HL-60/S4 treated with phorbol 12-myristate 13-acetate at 8.2 ng/mL for 4 days and 3 days (cell line): ENCODE data around the gene IGF2.

Experiments
- in situ Hi-C: fragments of 300-500 bp; cut with MboI; formaldehyde crosslinking; loops from 2 replicates; pipeline ENCODE4 v1.15.0; 2022; ENCODE audit warnings: low sequenced_read_pairs

IGF2 gene

DNA sequence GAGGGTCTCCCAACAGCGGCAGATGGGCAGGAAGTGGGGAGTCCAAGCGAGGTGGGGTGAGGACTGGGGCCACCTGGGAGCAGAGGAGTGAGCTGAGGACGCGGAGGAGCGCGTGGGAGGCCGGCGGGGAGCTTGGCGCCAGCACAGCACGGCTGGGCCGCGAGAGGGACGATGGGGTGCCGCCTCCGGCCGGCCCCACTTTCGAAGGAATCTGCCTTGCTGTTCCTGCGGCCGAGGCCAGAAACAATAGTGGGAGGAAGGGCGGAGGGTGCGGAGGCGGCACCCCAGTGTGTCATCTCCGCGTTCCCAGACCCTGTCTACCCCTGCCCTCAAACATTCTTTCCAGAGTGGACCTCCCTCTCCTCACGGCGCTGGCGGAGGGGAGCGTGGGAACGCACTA lies 16.3 kb upstream of the IGF2 start:
- in situ Hi-C loops: no loop called here

DNA sequence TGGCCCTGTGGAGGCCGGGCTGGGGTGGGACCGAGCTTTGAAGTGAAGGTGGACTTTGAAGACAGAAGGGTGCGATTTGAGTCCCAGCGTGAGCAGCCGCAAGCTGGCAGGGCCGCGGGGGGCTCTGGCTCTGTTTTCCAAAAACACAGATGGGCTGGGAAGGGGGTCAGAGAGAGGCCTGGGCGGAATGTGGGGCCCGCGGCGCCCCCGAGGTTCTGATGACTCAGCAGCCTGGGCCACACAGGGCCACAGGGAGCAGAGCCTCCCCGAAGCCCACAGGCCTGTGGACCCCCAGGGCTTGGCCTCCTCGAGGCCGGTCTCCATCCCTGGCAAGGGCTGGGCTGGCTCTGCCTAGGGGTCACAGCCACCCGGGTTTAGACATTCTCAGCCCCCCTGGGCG lies 15.7 kb upstream of the IGF2 start:
- in situ Hi-C loops: no loop called here

DNA sequence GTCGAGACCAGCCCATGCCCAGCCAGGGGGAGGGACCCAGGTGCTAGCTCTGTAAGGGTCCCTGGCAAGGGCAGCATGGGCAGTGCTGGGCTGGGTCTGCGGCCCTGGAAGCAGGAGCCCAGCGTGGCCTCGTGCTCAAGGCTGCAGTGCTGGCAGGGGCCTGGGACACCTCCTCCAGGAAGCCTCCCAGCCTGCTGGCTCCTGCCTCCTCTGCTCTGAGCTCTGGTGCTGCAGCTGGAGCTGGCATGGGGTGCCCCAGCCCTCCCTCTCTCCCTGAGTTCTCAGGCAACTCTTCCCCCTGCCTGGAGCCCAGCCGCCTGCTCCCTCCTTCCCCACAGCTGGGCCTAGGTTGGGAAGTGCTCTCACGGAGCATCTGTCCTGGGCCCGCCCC lies 15.0 kb upstream of the IGF2 start:
- in situ Hi-C loops: no loop called here

DNA sequence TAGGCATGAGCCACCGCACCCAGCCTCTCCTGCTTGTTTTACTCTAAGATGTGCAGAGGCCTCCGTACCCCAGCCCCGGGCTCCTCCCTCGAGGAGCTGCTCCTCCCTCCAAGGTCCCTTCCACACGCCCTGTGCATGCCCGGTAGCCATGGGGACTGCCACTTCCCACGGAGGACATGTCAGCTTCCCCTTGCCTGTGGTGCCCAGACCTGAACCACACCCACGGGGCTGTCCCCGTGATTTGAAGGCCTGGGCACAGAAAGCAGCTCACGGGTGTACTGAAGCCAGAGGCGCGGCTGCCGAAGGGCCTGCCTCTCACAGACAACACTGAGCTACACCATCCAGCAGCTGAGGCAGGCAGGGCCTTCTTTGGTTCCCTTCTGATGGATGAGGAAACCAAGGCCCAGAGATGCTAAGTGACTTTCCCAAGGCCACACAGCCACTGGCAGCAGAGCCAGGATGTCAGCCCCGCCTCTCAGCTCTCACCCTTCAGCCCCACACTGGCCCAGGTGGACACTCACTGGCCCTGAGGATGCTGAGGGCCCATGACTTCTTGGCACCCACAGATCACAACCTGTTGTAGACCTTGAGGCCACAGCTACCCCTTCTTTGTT lies 14.5 kb upstream of the IGF2 start:
- in situ Hi-C loops: no loop called here

DNA sequence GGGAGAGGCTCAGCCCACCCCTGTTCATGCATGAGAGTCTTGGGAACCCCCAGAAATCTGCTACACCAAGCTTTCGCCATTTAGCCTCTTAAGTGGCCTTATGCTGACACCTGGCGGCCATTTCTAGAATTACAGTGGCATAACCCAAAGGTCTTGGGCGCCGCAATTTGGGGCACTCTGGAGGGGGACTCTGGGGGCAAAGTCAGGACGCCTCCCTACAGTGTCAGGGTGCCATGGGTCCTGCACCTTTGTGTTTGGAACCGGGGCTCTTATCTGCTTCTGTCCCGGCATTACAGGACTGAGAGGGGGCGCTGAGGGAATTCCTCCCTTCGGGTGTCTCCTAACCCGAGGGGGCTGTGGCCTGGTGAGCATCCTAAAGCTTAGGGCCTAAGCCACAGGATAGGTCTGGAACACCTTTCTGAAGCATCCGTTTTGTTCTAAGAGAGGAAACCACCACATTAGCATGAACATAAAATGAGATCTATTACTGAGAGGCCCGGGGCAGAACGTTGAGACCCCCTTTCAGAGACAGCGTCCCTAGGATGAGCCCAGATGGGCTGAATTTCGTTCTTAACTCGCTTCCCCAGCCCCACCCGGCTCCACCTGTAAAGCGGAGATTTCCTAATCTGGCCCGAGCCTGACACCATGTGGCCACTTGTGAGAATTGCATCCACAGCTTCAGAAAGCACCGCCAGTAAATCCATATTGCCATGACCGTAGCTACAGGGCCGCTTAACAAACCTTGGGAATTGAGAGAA lies 12.5 kb upstream of the IGF2 start:
- in situ Hi-C loops: no loop called here

DNA sequence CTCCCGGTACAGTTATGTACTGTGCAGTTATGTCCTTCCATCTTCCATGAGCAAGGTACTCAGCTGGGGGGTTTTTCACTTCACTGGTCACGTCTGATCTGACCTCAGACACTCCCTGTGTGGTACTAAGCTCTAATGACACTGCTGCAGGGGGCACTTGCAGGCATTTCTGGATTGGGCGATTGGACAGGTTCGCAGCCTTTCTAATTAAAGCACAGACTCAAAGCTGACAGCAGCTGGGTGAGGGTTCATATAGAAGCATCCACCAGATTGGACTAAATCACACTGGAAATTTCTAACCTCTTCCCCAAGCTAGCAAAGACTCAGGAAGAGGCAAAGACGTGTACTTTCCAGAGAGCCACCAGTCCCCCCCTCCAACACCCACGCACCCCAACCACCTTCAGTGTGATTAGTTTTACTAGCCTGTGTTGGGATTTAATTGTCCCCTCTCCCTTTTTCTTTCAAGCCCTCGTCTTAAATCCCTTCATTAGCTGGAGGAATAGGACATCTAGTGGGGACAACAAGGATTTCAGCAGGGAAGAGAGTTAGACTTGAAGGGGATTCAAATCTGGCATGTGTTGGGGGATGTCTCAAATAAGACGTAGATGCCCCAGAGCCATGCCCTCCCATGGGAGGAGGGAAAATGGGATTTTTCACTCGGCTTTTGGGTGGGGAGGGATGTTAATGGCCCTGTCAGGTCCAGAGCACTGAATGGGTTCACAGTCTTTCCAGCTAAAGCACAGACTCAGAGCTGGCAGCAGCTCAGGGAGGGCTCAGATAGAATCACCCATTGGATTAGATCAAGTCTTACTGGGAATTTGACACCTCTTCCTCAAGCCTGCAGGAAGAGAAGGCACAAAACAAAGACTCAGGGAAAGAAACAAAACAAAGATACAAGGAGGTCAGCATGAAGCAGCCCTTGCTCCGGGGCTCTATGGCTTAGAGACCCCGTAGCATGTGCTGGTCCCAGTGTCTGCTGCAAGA lies 11.0 kb upstream of the IGF2 start:
- in situ Hi-C loops: no loop called here

DNA sequence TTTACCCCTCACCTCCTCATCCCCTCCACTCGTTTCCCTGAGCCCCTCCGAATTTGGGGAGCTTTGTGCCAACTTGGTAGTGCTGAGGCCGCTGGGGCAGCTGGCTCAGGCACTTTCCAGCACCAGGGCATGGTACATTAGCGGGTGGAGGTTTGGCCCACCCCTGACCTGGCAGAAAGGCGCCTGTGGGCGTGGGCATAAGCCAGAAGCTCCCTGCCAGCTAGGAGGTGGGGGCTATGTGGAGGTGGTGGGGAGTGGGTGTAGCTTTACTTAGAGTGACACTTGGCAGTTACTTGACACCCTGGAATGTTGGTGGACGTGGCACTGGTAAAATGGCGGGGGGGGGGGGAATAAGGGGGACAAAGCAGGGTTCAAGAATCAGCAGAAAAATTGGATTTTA lies 10.3 kb upstream of the IGF2 start:
- in situ Hi-C loops: no loop called here

DNA sequence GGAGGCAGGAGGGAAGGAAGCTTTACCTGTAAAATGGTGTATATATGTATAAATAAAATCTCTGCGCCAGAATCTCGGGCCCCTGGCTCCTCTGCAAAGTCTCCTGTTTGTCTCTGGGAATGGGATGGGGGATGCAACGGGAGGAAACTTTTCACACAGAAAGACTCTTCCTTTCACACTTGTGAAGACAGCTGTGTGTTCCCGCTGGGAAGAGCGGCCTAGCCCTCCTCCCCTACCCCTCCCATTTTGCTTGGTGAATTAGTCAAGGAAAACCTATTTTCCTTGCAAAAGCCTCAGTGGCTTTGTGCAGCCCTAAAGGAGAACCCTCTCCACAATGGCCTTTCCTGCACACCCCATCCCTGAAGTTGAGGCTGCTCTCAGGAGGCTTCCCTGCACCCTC lies 9.4 kb upstream of the IGF2 start:
- in situ Hi-C loops: no loop called here

DNA sequence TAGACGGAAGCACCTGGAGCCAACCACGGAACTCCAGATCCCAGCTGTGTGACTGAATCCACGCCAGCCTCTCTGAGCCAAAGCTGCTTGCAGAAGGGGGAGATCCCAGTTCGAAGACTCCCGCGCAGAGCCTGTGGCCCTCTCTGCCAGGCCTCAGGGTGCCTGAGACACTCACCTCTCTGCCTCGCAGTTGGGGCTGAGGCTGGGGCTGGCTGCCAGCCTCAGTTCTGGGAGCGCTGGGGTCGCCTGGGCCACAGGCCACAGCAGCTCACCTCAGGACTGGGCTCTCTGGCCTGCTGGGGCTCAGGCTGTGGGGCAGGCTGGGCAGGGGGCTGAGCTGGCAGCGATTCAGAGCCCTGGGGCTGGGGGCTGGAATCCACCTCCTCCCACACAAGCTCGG lies 8.2 kb upstream of the IGF2 start:
- in situ Hi-C loops: no loop called here

DNA sequence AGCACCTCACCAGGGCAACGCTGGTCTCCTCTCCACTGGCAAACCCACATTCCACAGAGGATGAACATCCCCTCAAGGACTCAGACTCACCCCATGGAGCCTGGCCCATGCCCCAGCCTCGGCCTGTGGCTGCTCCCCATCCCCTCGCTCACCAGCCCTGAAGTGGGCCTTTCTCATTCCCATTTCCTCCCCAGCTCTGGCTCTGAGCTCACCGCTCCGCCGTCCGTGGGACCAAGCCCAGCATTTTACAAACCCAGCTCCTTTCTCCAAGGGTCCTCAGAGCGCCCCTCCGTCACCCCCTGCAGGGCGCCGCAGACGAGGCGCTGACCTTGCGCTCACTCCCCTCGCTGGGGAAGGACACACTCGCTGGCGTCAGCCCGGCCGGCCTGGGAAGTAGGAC lies 6.9 kb upstream of the IGF2 start:
- in situ Hi-C loops: no loop called here

DNA sequence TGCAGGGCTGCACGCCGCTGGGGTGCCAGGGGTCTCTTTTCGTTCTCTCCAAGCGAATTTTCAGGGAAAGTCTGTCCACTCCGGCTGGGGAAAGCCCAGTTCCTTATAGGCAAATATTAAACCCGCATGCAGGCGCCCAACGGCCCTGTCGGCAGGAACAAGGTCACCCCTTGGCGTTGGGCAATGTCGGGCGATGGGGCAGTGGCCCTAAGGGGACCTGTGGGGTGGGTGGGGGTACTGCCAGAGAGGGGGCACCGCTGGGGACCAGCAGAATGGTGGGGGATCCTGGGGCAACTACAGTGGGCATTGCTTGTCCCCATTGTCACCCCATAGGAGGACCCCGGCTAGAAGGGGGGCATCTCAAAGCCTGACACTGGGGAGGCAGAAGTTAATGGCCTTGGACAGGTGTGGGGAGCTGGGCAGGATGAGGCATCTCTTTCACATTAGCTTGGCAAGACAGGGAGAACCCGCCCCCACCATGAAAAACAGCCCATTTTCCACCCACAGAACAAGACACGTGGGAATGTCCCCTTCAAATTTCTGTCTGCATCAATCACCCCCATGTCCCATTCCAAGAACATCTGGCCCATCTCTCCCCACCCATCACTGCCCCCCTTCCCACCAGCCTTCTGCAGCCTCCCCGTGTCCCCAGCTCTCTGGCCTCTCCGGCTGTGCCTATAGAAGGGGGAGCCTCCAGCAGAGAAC lies 5.5 kb upstream of the IGF2 start:
- in situ Hi-C loops: no loop called here

DNA sequence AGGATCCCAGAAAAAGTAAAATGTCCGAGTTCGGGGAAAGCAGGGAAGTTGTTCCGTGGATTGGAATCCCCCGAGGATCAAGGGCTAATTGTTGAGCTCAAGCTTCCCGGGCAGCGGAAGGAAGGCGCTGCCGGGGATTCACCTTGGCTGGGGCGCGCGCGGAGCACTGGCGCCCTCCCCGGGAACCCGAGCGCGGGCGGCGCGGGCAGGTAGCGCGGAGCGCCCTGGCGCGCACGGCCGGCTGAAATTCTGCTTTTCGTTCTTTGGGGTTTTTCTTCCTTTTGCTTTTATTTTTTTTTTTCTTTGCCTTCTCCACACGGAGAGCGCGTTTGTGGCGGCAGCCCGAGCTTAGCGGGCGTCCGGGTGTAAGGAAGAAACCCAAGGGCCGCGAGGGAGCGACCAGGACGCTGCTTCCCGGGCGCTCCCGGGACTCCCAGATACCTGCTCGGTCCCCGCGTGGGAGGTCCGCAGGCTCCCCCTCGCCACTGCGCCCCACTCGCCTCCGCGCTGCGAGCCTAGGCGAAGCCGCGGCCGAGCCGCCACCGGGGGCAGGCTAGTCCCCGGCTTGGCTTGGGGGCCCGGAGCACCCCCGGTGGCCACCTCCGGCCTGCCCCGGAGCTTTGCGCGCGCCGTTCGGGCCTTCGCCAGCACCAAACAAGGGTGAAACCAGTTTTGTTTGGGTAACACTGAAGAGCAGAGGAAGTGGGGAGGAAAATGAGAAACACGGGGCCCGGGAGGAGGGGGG lies 4.8 kb upstream of the IGF2 start:
- in situ Hi-C loops: no loop called here

DNA sequence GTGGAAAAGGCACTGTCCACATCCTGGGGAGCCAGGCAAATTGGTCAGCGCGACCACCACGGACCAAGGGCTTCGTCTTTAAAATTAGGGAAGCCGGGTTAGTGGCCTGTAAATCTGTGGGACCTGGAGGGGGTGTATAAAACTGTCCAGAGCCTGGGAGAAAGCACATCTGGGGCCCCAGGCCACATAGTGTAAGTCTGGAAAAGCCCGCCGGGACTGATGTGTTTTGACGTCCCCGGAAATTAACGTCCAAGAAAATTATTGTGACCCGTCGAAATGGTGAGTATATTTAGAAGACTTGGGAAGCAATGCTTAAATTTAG lies 4.2 kb upstream of the IGF2 start:
- in situ Hi-C loops: no loop called here

DNA sequence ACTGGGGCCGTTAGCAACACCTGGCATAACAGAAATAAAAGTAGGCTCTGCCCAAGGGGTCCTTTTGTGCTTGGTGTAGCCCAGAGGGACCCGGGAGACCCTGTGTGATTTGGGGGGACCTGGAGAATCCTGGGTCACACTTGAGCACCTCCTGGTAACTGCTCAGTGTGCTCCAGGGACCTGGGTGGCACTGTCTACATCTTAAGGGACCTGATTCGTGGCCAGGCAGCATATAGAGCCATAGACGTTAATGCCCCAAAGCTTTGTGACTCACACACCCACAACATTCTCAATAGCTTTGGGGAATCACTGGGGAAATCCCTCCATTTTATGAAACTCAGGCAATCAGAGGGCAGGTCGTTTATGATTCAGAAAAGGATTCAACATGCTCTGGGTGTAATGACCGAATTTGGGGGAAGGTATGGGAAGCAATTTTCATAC lies 3.6 kb upstream of the IGF2 start:
- in situ Hi-C loops: no loop called here

DNA sequence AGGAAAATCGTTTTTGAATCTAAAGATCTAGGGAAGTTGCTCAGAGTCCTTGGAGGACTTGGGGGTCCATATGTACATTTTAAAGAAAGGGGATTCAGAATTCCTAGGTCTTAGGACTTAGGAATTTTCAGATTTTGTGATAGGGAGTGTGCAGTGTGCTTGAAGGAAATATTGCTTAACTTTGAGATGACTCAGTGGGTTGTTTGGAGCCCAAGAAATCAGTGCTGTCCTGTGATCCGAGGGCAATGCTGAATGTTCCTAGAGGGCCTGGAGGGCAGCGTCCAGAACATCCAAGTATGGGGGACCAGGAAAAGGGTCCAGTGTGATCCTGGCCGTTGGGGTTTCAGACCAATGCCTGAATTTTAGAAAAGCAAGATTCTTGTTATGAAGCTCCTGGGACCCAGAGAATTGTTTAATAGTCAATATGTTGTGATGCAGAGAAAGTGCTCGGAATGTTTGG lies 3.1 kb upstream of the IGF2 start:
- in situ Hi-C loops: no loop called here

DNA sequence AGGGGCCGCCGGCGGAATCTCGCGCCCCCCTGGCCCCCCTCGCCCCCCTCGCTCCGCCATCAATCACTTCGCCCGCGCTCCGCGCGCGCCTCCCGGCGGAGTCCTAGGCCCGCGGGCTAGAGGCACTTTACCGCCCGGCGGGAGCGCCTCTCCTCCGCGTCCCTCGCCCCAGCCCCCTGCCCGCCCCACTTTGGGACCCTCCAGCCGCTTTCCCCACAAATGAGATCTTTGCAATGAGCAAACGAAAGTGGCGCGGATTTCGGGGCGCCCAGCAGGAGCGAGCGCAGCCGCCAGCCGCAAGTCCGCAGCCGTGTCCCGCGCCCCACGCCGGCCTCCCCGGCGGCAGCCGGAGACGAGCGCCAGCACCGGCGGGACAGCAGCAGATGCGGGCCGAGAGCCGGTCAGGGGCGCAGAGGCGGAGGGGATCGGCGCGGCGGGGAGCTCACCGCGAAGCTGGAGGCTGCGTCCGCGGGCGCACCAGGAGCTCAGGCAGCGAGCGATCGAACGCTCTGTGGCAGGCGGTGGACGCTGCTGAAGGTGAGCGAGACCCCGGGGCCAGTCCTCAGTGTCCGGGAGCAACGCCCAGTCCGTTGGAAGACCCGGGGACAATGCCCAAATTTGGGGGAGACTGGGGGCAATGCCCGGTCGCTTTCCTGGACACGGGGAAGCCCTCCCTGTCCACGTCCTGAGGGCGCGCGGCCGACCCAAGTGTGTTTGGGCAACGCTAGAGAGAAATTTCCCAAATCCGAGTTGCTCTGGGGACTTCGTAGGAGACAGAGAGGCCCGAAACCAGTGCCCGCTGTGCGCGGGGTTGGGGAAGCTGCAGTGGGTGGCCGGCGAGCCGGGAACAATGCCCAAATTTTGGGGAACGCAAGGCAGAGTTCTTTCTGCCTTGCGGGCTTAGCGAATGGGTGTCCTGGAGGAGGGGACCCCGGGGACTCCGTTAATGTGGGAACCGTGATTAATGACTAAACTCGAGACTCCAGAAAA lies 1.5 kb upstream of the IGF2 start:
- in situ Hi-C loops: no loop called here

DNA sequence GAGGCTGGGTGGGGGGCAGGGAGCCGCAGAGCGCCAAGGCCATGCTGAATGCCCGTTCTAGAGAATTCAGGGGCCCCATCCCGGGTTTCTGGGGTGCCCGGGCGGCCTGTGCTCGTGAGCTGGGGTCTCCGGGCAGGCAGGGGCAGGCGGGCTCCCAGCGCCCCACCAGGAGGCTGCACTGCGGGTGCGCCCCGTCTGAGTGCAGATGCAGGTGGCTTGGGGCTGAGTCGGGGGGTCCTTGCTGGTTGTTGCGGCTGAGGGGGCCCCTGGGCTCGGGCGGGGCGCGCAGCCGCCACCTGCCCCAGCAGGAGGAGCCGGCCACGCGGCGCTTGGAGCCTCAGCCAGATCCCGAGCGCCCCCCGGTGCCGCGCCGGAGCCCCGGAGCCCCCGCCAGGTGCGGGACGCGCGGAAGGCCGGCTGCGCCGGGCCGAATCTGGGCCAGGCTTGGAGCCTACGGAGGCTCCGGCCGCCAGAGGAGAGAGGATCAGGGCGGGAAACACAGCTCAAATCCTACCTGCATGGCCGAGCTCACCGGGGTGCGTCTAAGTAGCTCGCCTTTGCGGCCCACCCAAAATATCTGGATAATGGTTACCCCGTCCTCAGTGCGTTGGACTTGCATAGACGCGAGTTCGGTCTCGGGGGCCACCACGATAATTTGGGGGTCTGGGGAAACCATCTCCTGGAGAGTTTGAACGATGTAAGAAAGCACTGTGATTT lies 590 bp upstream of the IGF2 start:
- in situ Hi-C loops: no loop called here

DNA sequence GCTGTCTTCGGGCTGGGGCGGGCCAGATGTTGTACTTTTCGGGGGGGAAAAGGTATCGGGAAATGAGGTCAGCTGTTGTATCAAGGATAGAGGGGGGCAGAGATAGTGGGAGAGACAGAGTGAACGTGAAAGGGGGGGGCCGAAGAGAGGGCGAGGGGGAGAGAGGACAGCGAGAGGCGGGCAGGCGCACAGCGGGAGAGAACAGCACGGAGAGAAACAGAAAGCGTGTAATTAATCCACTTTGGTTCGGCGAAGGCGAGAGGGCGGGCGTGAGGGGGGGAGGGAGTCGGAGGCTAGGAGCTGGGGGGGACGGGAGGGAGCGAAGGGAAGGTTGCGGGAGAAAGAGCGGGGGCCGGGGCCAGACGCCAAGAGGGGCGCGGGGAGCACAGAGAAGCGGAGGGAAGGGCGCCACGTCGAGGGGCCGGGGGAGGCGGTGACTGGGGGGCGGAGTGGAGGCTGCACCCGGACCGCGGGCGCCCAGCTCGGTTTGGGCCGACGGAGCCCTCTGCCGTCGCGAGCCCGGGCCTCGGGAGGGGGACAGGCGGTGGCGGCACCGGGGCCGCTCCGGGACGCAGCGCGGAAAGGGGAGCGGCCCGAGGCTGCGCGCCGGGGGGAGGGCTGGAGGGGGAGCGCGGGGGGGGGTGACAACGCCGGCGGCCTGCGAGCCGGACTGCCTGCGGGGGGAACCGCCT lies 612 bp downstream of the IGF2 start:
- in situ Hi-C loops: no loop called here
